Astrocyte (in vitro differentiated cells and primary cell): ENCODE measurements around the gene MXD3. TPM values are rescaled to one million over a fixed set of nuclear protein-coding genes. Genes with fewer than 3 reads are reported as not detected.

Source experiments
- DNase-seq: peaks from one replicate; pipeline ENCODE4 v3.0.0-alpha.2; 2010; ENCODE audit warnings: low read depth
- FAIRE-seq: peaks from 2 replicates; lab custom pipeline; 2011; peaks lifted over from hg19 to GRCh38; lab: Jason Lieb, UNC
- H2AFZ ChIP-seq: 2 replicates; pipeline ENCODE4 v1.6.0; 2012; ENCODE audit warnings: low read depth, low read length, inconsistent platforms
- H3K27ac ChIP-seq: 2 replicates; pipeline ENCODE4 v1.5.1; 2011; ENCODE audit warnings: low read depth, low read length, inconsistent platforms
- H3K27me3 ChIP-seq: 2 replicates; pipeline ENCODE4 v1.6.0; 2011; ENCODE audit warnings: low read length, inconsistent platforms; ENCODE audit not compliant: insufficient read depth
- H3K36me3 ChIP-seq: 2 replicates; pipeline ENCODE4 v1.5.1; 2011; ENCODE audit warnings: low read length, inconsistent platforms; ENCODE audit not compliant: insufficient read depth
- H3K4me1 ChIP-seq: 2 replicates; pipeline ENCODE4 v1.5.1; 2011; ENCODE audit warnings: low read length, inconsistent platforms; ENCODE audit not compliant: insufficient read depth
- H3K4me2 ChIP-seq: 2 replicates; pipeline ENCODE4 v1.6.0; 2012; ENCODE audit warnings: low read length, inconsistent platforms
- H3K4me3 ChIP-seq: 2 replicates; pipeline ENCODE4 v1.5.1; 2011; ENCODE audit warnings: low read depth, mild to moderate bottlenecking, low read length, inconsistent platforms; ENCODE audit not compliant: insufficient read depth
- H3K79me2 ChIP-seq: 2 replicates; pipeline ENCODE4 v1.6.0; 2012; ENCODE audit warnings: mild to moderate bottlenecking, low read length, inconsistent platforms; ENCODE audit not compliant: insufficient read depth
- H3K9ac ChIP-seq: 2 replicates; pipeline ENCODE4 v1.6.0; 2012; ENCODE audit warnings: mild to moderate bottlenecking, low read length, inconsistent platforms
- H3K9me3 ChIP-seq: 2 replicates; pipeline ENCODE4 v1.5.1; 2012; ENCODE audit warnings: low read depth, mild to moderate bottlenecking, low read length, inconsistent platforms; ENCODE audit not compliant: insufficient read depth
- H4K20me1 ChIP-seq: 2 replicates; pipeline ENCODE4 v1.6.0; 2012; ENCODE audit warnings: low read length, inconsistent platforms; ENCODE audit not compliant: insufficient read depth
- H3K27ac Mint-ChIP-seq: one replicate; pipeline ENCODE4 v1.8.0; 2021; ENCODE audit warnings: mild to moderate bottlenecking, mixed read lengths; ENCODE audit not compliant: unreplicated experiment
- H3K27me3 Mint-ChIP-seq: one replicate; pipeline ENCODE4 v1.8.0; 2021; ENCODE audit warnings: low read depth, mixed read lengths; ENCODE audit not compliant: unreplicated experiment
- H3K36me3 Mint-ChIP-seq: one replicate; pipeline ENCODE4 v1.8.0; 2021; ENCODE audit warnings: low read depth, mixed read lengths; ENCODE audit not compliant: unreplicated experiment
- H3K4me1 Mint-ChIP-seq: one replicate; pipeline ENCODE4 v1.8.0; 2021; ENCODE audit warnings: low read depth, mixed read lengths; ENCODE audit not compliant: unreplicated experiment
- H3K4me3 Mint-ChIP-seq: one replicate; pipeline ENCODE4 v1.8.0; 2021; ENCODE audit warnings: mild to moderate bottlenecking, moderate library complexity, mixed read lengths; ENCODE audit not compliant: unreplicated experiment
- H3K9me3 Mint-ChIP-seq: one replicate; pipeline ENCODE4 v1.8.0; 2021; ENCODE audit warnings: mild to moderate bottlenecking, mixed read lengths; ENCODE audit not compliant: unreplicated experiment
- CTCF ChIP-seq: IDR thresholded peaks from 2 replicates; pipeline ENCODE4 v1.5.1; 2011; ENCODE audit warnings: low read depth, mild to moderate bottlenecking, inconsistent platforms, low read length, moderate library complexity; ENCODE audit not compliant: insufficient read depth
- EZH2 ChIP-seq: IDR thresholded peaks from 2 replicates; pipeline ENCODE4 v1.6.1; 2012; ENCODE audit warnings: mild to moderate bottlenecking, low read length, inconsistent platforms; ENCODE audit not compliant: insufficient read depth
- total RNA-seq: library from RNA; stranded (reverse); gene quantifications from 2 replicates; pipeline ENCODE4 v1.2.1, GENCODE V29; 2021

The MXD3 gene
- total RNA-seq, 1 donor from 2014 or later = 2.8 TPM

GRCh38 chr5:177309351-177310191, 2.1 kb downstream of the MXD3 start:
- peaks cover 45% of the 10 kb centered on the region for H4K20me1 ChIP-seq
- no peak overlapping the region for H3K9ac ChIP-seq
- H3K27me3 ChIP-seq = no peaks in the 10 kb centered on the region
- Mint-ChIP-seq H3K4me3 (peak overlapping the region; percentile 54), H3K27me3 (no peaks in the 10 kb centered on the region), H3K27ac (no peak overlapping the region), H3K9me3 (no peaks in the 10 kb centered on the region), H3K36me3 (peaks cover 17% of the 10 kb centered on the region), H3K4me1 (peaks cover 18% of the 10 kb centered on the region)
- H2AFZ ChIP-seq = no peak overlapping the region
- peaks cover 39% of the 10 kb centered on the region for H3K79me2 ChIP-seq
- DNase-seq (peak; percentile 27), FAIRE-seq (no peak)
- H3K4me1 ChIP-seq = peaks cover 31% of the 10 kb centered on the region
- no peak for TF ChIP-seq EZH2
- TF ChIP-seq CTCF = peak; percentile 81
- peak overlapping the region; percentile 97 for H3K4me2 ChIP-seq
- H3K27ac ChIP-seq = no peak overlapping the region
- H3K4me3 ChIP-seq = no peak overlapping the region
- H3K36me3 ChIP-seq = peaks cover 10% of the 10 kb centered on the region
- no peaks in the 10 kb centered on the region for H3K9me3 ChIP-seq

- Histone ChIP-seq H3K36me3 (peaks cover 10% of the 10 kb centered on the region), H3K9ac (no peak overlapping the region), H3K27ac (no peak overlapping the region), H3K4me2 (no peak overlapping the region), H3K4me3 (no peak overlapping the region), H3K9me3 (no peaks in the 10 kb centered on the region), H3K27me3 (no peaks in the 10 kb centered on the region), H3K79me2 (peaks cover 48% of the 10 kb centered on the region), H4K20me1 (peaks cover 51% of the 10 kb centered on the region), H3K4me1 (peaks cover 36% of the 10 kb centered on the region), H2AFZ (no peak overlapping the region)
- H3K27ac Mint-ChIP-seq = no peak overlapping the region
- H3K36me3 Mint-ChIP-seq = peaks cover 17% of the 10 kb centered on the region
- FAIRE-seq (no peak), DNase-seq (no peak)
- H3K9me3 Mint-ChIP-seq = no peaks in the 10 kb centered on the region
- H3K4me1 Mint-ChIP-seq = peaks cover 18% of the 10 kb centered on the region
- no peaks in the 10 kb centered on the region for H3K27me3 Mint-ChIP-seq
- H3K4me3 Mint-ChIP-seq = peak overlapping the region; percentile 27
- TF ChIP-seq CTCF (no peak), EZH2 (no peak)
These were observed 3.0 kb downstream of the MXD3 start for GRCh38 chr5:177308740-177309139.
